IMR-90 (cell line): ENCODE data around the gene ZNF440. TPM values are rescaled to one million over a fixed set of nuclear protein-coding genes. Genes with fewer than 3 reads are reported as not detected.

Experiments
- ATAC-seq: fragments of 200-7000 bp; cut with Tn5 transposase; 2 replicates; pipeline ENCODE4 v1.9.1; 2020; ENCODE audit warnings: low read depth, mild to moderate bottlenecking, moderate library complexity
- BruUV-seq: library from RNA; stranded (reverse); fragments of 400-500 nt; replicated peaks from 2 replicates; lab custom pipeline; 2021; lab: Mats Ljungman, UMichigan
- CTCF ChIA-PET: fragments of 300-600 bp; formaldehyde crosslinking; extraction: SDS; loops from one replicate; lab custom pipeline; 2021; ENCODE audit warnings: antibody characterized with exemption; lab: Yijun Ruan, JAX
- POLR2A ChIA-PET: fragments of 300-600 bp; sonication (Branson Sonifier 250); formaldehyde crosslinking; loops from one replicate; lab custom pipeline; 2022; ENCODE audit warnings: antibody characterized with exemption; ENCODE audit not compliant: unreplicated experiment; lab: Charles Lee
- DNase-seq: peaks from one replicate; pipeline ENCODE4 v3.0.0; 2013
- H2AFZ ChIP-seq: replicated peaks from 2 replicates; pipeline ENCODE3; 2013; ENCODE audit warnings: low read length, mild to moderate bottlenecking; ENCODE audit not compliant: poor library complexity
- H2AK5ac ChIP-seq: 2 replicates; pipeline ENCODE4 v1.6.1; 2013; ENCODE audit warnings: low read depth, low read length, inconsistent platforms
- H2AK9ac ChIP-seq: replicated peaks from 2 replicates; pipeline ENCODE3; 2013; ENCODE audit warnings: mild to moderate bottlenecking, low read depth, low read length, moderate library complexity; ENCODE audit not compliant: poor library complexity
- H2BK120ac ChIP-seq: 2 replicates; pipeline ENCODE4 v1.6.1; 2013; ENCODE audit warnings: low read depth, low read length, inconsistent platforms
- H2BK15ac ChIP-seq: 3 replicates; pipeline ENCODE4 v1.6.1; 2013; ENCODE audit warnings: low read depth, low read length, inconsistent platforms
- H2BK20ac ChIP-seq: 2 replicates; pipeline ENCODE4 v1.6.1; 2013; ENCODE audit warnings: low read depth, mild to moderate bottlenecking, inconsistent platforms, low read length, moderate library complexity
- H2BK5ac ChIP-seq: 2 replicates; pipeline ENCODE4 v1.6.1; 2013; ENCODE audit warnings: mild to moderate bottlenecking, low read depth, low read length, inconsistent platforms; ENCODE audit not compliant: poor library complexity, severe bottlenecking
- H3K14ac ChIP-seq: replicated peaks from 2 replicates; pipeline ENCODE4 v1.6.1; 2013; ENCODE audit warnings: low read depth, low read length, inconsistent platforms
- H3K18ac ChIP-seq: 2 replicates; pipeline ENCODE4 v1.6.1; 2013; ENCODE audit warnings: low read depth, low read length, control low read depth
- H3K23ac ChIP-seq: 2 replicates; pipeline ENCODE4 v1.6.1; 2013; ENCODE audit warnings: low read depth, low read length, inconsistent platforms
- H3K27ac ChIP-seq: 2 replicates; pipeline ENCODE4 v1.5.1; 2013; ENCODE audit warnings: mild to moderate bottlenecking, control low read depth, low read length; ENCODE audit not compliant: insufficient read depth
- H3K27me3 ChIP-seq: 2 replicates; pipeline ENCODE4 v1.6.1; 2013; ENCODE audit warnings: low read length; ENCODE audit not compliant: control insufficient read depth, insufficient read depth
- H3K36me3 ChIP-seq: 2 replicates; pipeline ENCODE4 v1.6.1; 2013; ENCODE audit warnings: low read length, mixed read lengths; ENCODE audit not compliant: control insufficient read depth, insufficient read depth
- H3K4ac ChIP-seq: 2 replicates; pipeline ENCODE4 v1.6.1; 2013; ENCODE audit warnings: low read depth, low read length, inconsistent platforms
- H3K4me1 ChIP-seq: 2 replicates; pipeline ENCODE4 v1.6.1; 2013; ENCODE audit warnings: low read length, mixed read lengths; ENCODE audit not compliant: control insufficient read depth, insufficient read depth
- H3K4me2 ChIP-seq: 2 replicates; pipeline ENCODE4 v1.6.1; 2013; ENCODE audit warnings: low read depth, mild to moderate bottlenecking, control low read depth, low read length, moderate library complexity
- H3K4me3 ChIP-seq: 2 replicates; pipeline ENCODE4 v1.5.1; 2013; ENCODE audit warnings: low read depth, mild to moderate bottlenecking, control low read depth, low read length, moderate library complexity; ENCODE audit not compliant: insufficient read depth
- H3K56ac ChIP-seq: 2 replicates; pipeline ENCODE4 v1.6.1; 2013; ENCODE audit warnings: low read length, inconsistent platforms; ENCODE audit not compliant: insufficient read depth; ENCODE audit errors: extremely low read depth
- H3K79me1 ChIP-seq, 2 experiments: 2 replicates each; pipeline ENCODE4 v1.6.1; 2013; ENCODE audit warnings: low read length in 2 of 2, inconsistent platforms in 1 of 2, low read depth in 1 of 2
- H3K9ac ChIP-seq: 2 replicates; pipeline ENCODE4 v1.6.1; 2013; ENCODE audit warnings: low read depth, low read length, control low read depth
- H3K9me1 ChIP-seq: 2 replicates; pipeline ENCODE4 v1.6.1; 2013; ENCODE audit warnings: low read length, inconsistent platforms; ENCODE audit not compliant: insufficient read depth
- H3K9me3 ChIP-seq: 2 replicates; pipeline ENCODE4 v1.6.1; 2013; ENCODE audit warnings: low read length; ENCODE audit not compliant: control insufficient read depth, insufficient read depth
- H4K20me1 ChIP-seq: 2 replicates; pipeline ENCODE4 v1.6.1; 2013; ENCODE audit warnings: low read length, inconsistent platforms; ENCODE audit not compliant: insufficient read depth
- H4K5ac ChIP-seq: 2 replicates; pipeline ENCODE4 v1.6.1; 2013; ENCODE audit warnings: mild to moderate bottlenecking, low read depth, low read length, control low read depth
- H4K8ac ChIP-seq, 2 experiments: 2 replicates each; pipeline ENCODE4 v1.6.1; 2013; ENCODE audit warnings: low read depth in 2 of 2, low read length in 2 of 2, control low read depth in 1 of 2, inconsistent platforms in 1 of 2
- H4K91ac ChIP-seq: 2 replicates; pipeline ENCODE4 v1.6.1; 2013; ENCODE audit warnings: low read depth, low read length, inconsistent platforms; ENCODE audit not compliant: insufficient read depth
- CHD1 ChIP-seq: IDR thresholded peaks from 2 replicates; pipeline ENCODE4 v1.6.1; 2012; ENCODE audit warnings: low read depth, low read length, improper control_type of control experiment
- FOS ChIP-seq: fragments of 150-350 bp; IDR thresholded peaks from 2 replicates; pipeline ENCODE4 v1.6.1; 2016; ENCODE audit warnings: low read depth, low read length
- POLR2A ChIP-seq: IDR thresholded peaks from 2 replicates; pipeline ENCODE4 v1.6.1; 2012; ENCODE audit warnings: mild to moderate bottlenecking, low read depth, low read length
- WGBS, 2 experiments: methylation state at CpG; one replicate each; pipeline versions ENCODE4 v1.1.5 to v1.1.7; 2013; ENCODE audit warnings: missing lambda C conversion rate in 2 of 2; ENCODE audit not compliant: insufficient read length in 1 of 2; ENCODE audit errors: extremely low coverage in 2 of 2; 5-methylcytosine and 5-hydroxymethylcytosine counted together
- dilution Hi-C: fragments of 300-500 bp; cut with HindIII; formaldehyde crosslinking; loops from one replicate; pipeline ENCODE4 v1.14.3; 2018; ENCODE audit warnings: low sequenced_read_pairs; ENCODE audit not compliant: unreplicated experiment
- in situ Hi-C: fragments of 300-500 bp; cut with MboI; formaldehyde crosslinking; loops from 3 replicates; pipeline ENCODE4 v1.14.3; 2019; ENCODE audit warnings: low sequenced_read_pairs, inconsistent platforms, mixed read lengths
- intact Hi-C: fragments of 100-400 bp; cut with micrococcal nuclease; formaldehyde crosslinking; loops from 2 replicates; pipeline ENCODE4 v1.10.0; 2022
- polyA plus RNA-seq, 3 experiments: library from polyadenylated mRNA; depleted of rRNA; stranded (reverse); fragments of >200 nt; gene quantifications; 2 replicates each; pipeline ENCODE4 v1.2.3, GENCODE V29; 2012; ENCODE audit warnings: low replicate concordance in 1 of 3
- total RNA-seq: library from RNA; depleted of rRNA; stranded (reverse); fragments of >200 nt; gene quantifications from 2 replicates; pipeline ENCODE4 v1.2.3, GENCODE V29; 2012
- TF ChIP-seq, protein P1 (sequence below): conservative IDR thresholded peaks from 2 replicates; pipeline ENCODE4 v1.5.1; 2012; ENCODE audit warnings: mild to moderate bottlenecking, low read depth, low read length, improper control_type of control experiment

Gene ZNF440
- total and polyA plus RNA-seq, 2 of the 4 experiments (the other 2 are of a cell fraction): 2.8 to 8.4 TPM

DNA sequence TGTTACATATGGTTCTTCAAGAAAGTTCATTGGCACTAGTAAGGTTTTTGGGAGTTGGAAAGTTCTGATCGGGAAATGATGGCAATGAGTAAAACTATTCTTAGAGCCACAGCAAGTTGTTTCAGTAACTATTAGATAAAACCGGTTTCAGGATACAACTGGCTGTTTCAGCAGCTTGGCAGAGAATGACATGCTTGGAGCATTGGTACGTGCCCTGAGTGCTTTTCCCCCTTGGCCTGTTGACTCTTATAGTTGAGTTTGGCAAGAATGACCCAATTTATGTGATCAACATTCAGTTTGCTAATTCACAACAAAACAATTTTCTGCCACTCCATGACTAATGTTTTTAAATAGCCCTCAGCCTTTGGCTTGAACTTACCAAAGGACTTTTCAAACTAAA is 26.5 kb upstream of the ZNF440 start:
- no peak overlapping the region for H2AFZ ChIP-seq
- no peak overlapping the region for H3K4me3 ChIP-seq
- no peak overlapping the region for H2BK5ac ChIP-seq
- H4K8ac ChIP-seq: no peak overlapping the region
- H3K79me1 ChIP-seq: no peaks in the 10 kb centered on the region
- intact Hi-C loops (no loop called here), dilution Hi-C loops (no loop called here), in situ Hi-C loops (no loop called here)
- DNase-seq (no peak), ATAC-seq (no peak)
- no peak overlapping the region for H2AK5ac ChIP-seq
- H3K9me3 ChIP-seq: peaks cover 43% of the 10 kb centered on the region
- H3K4ac ChIP-seq: no peak overlapping the region
- no peak overlapping the region for H3K9ac ChIP-seq
- no peak overlapping the region for H2AK9ac ChIP-seq
- H3K23ac ChIP-seq: no peak overlapping the region
- H3K27me3 ChIP-seq: no peaks in the 10 kb centered on the region
- no peak overlapping the region for H4K91ac ChIP-seq
- 100% methylated on average over 1 of the region's 3 CpGs; no CpG with 5 or more reads in 1 of the 2 experiments for WGBS, 2 experiments
- CTCF ChIA-PET: no interaction called here
- H3K18ac ChIP-seq: no peak overlapping the region
- no peak overlapping the region for H4K5ac ChIP-seq
- H3K4me2 ChIP-seq: no peak overlapping the region
- no peak overlapping the region for H3K27ac ChIP-seq
- TF ChIP-seq POLR2A: no peak
- TF ChIP-seq CHD1: no peak
- TF ChIP-seq, protein P1, sequence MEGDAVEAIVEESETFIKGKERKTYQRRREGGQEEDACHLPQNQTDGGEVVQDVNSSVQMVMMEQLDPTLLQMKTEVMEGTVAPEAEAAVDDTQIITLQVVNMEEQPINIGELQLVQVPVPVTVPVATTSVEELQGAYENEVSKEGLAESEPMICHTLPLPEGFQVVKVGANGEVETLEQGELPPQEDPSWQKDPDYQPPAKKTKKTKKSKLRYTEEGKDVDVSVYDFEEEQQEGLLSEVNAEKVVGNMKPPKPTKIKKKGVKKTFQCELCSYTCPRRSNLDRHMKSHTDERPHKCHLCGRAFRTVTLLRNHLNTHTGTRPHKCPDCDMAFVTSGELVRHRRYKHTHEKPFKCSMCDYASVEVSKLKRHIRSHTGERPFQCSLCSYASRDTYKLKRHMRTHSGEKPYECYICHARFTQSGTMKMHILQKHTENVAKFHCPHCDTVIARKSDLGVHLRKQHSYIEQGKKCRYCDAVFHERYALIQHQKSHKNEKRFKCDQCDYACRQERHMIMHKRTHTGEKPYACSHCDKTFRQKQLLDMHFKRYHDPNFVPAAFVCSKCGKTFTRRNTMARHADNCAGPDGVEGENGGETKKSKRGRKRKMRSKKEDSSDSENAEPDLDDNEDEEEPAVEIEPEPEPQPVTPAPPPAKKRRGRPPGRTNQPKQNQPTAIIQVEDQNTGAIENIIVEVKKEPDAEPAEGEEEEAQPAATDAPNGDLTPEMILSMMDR: no peak
- TF ChIP-seq FOS: no peak
- H2BK20ac ChIP-seq: no peak overlapping the region
- no peaks in the 10 kb centered on the region for H3K4me1 ChIP-seq
- peaks cover 4% of the 10 kb centered on the region for H3K36me3 ChIP-seq
- H2BK120ac ChIP-seq: no peak overlapping the region
- no TSS peak for BruUV-seq
- H2BK15ac ChIP-seq: no peak overlapping the region
- POLR2A ChIA-PET: no interaction called here
- no peak overlapping the region for H3K14ac ChIP-seq
- H3K56ac ChIP-seq: no peak overlapping the region
- no peaks in the 10 kb centered on the region for H3K9me1 ChIP-seq
- no peaks in the 10 kb centered on the region for H4K20me1 ChIP-seq
